Ovary (tissue), 1 donor: ENCODE data around the gene UNC119B.

Experiments used
- EP300 ChIP-seq: sonication (generic); formaldehyde crosslinking; IDR thresholded peaks from one replicate; pipeline ENCODE4 v1.6.1; 2017; ENCODE audit warnings: antibody characterized with exemption
- POLR2A ChIP-seq: fragments of 450-650 bp; IDR thresholded peaks from one replicate; pipeline ENCODE4 v1.6.1; 2017; ENCODE audit warnings: antibody characterized with exemption, mild to moderate bottlenecking, moderate library complexity

DNA sequence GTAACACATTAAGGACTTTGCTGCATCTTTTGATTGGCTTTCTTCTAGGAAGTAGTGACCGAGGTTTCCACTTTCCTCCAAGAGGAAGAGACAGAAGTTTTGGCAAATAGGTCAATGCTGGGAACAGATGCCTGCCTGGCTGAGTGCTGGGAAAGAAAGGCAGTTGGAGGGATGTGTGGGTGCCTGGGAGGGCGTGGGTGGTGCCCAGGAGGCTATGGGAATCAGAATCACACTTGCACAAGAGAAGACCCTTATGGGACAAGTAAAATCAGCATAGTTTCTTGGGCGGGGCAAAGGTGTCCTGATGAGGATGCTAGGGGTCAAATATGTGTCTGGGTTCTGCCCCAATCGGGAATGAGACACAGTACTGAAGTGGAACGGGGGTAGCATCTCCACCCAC is 14.5 kb downstream of the UNC119B start:
- TF ChIP-seq POLR2A (no peak), EP300 (no peak)
